Vagina (tissue), 2 donors: Measurements from ENCODE around the gene MIA.

Experiments
- CTCF ChIP-seq, 3 experiments: fragments of 450-650 bp in 2 of 3; fragments of 200-600 bp in 1 of 3; sonication (generic) in 1 of 3; IDR thresholded peaks; one replicate each; pipeline ENCODE4 v1.5.1; 2017 to 2019; ENCODE audit warnings: antibody characterized with exemption in 3 of 3, mild to moderate bottlenecking in 2 of 3, moderate library complexity in 2 of 3
- POLR2A ChIP-seq, 2 donors: fragments of 450-650 bp; IDR thresholded peaks; one replicate each; pipeline ENCODE4 v1.6.1; 2017; ENCODE audit warnings: antibody characterized with exemption in 2 of 2, mild to moderate bottlenecking in 2 of 2, moderate library complexity in 2 of 2

GRCh38 chr19:40763963-40764362 lies 11.4 kb upstream of the MIA start:
- TF ChIP-seq CTCF (IDR thresholded peaks at IDR 0.05) = no peak
- TF ChIP-seq POLR2A (IDR thresholded peaks at IDR 0.05) = no peak
